ENCODE data around the gene GNG7.
A peak's percentile ranks its signal among the peaks of the same experiment; 100 is the strongest.
"Not testable (repeated sequence)": the region's sequence is repeated elsewhere in the genome, so short reads cannot be mapped to it uniquely, and the experiment has no call there.

Gene GNG7

GRCh38 chr19:2558543-2558942 is 144.0 kb downstream of the GNG7 start:
- Histone ChIP-seq H3K27me3 (ENCODE audit: low read depth, low read length) (no peaks in the 10 kb centered on the region), H4K20me1 (ENCODE audit: insufficient read depth, low read length) (no peaks in the 10 kb centered on the region), H3K4me2 (ENCODE audit: low read length) (no peak overlapping the region), H3K4me1 (ENCODE audit: low read length) (peaks cover 59% of the 10 kb centered on the region), H2AFZ (ENCODE audit: low read depth, low read length) (no peak overlapping the region), H3K79me2 (ENCODE audit: low read length) (no peaks in the 10 kb centered on the region), H3K27ac (ENCODE audit: low read length) (no peak overlapping the region), H3K9me3 (ENCODE audit: insufficient read depth, low read length) (no peaks in the 10 kb centered on the region), H3K36me3 (replicated peaks; ENCODE audit: low read depth, low read length) (no peaks in the 10 kb centered on the region), H3K9ac (ENCODE audit: low read length) (no peak overlapping the region), H3K4me3 (ENCODE audit: low read length) (no peak overlapping the region)
- no peak for TF ChIP-seq EZH2phosphoT487 (IDR thresholded peaks at IDR 0.05; ENCODE audit: low read depth)
- TF ChIP-seq CTCF (IDR thresholded peaks at IDR 0.05; ENCODE audit: low read depth, low read length), result no peak

GRCh38 chr19:2558131-2558530 is 144.4 kb downstream of the GNG7 start:
- H3K27me3 ChIP-seq (ENCODE audit: low read depth, low read length); H3K27ac ChIP-seq (ENCODE audit: low read length): not testable (repeated sequence)
- H3K4me1 ChIP-seq (ENCODE audit: low read length), result peaks cover 58% of the 10 kb centered on the region

GRCh38 chr19:2557093-2557440 is 145.4 kb downstream of the GNG7 start:
- no peaks in the 10 kb centered on the region for H3K27me3 ChIP-seq (ENCODE audit: low read depth, low read length)
- no peaks in the 10 kb centered on the region for H4K20me1 ChIP-seq (ENCODE audit: insufficient read depth, low read length)
- H3K4me1 ChIP-seq (ENCODE audit: low read length), result peaks cover 55% of the 10 kb centered on the region
- no peak overlapping the region for H3K4me3 ChIP-seq (ENCODE audit: low read length)
- H3K27ac ChIP-seq (ENCODE audit: low read length), result no peak overlapping the region
- H3K4me2 ChIP-seq (ENCODE audit: low read length), result peak overlapping the region; percentile 17
- no peaks in the 10 kb centered on the region for H3K79me2 ChIP-seq (ENCODE audit: low read length)
- H3K9me3 ChIP-seq (ENCODE audit: insufficient read depth, low read length), result no peaks in the 10 kb centered on the region
- no peak overlapping the region for H2AFZ ChIP-seq (ENCODE audit: low read depth, low read length)
- no peaks in the 10 kb centered on the region for H3K36me3 ChIP-seq (replicated peaks; ENCODE audit: low read depth, low read length)
- TF ChIP-seq EZH2phosphoT487 (IDR thresholded peaks at IDR 0.05; ENCODE audit: low read depth) (no peak), CTCF (IDR thresholded peaks at IDR 0.05; ENCODE audit: low read depth, low read length) (no peak)
- no peak overlapping the region for H3K9ac ChIP-seq (ENCODE audit: low read length)

More at GRCh38 chr19:2558131-2558530, 144.4 kb downstream of the GNG7 start:
- not testable (repeated sequence) for H3K79me2 ChIP-seq (ENCODE audit: low read length); H3K36me3 ChIP-seq (replicated peaks; ENCODE audit: low read depth, low read length); H3K9ac ChIP-seq (ENCODE audit: low read length); H4K20me1 ChIP-seq (ENCODE audit: insufficient read depth, low read length); H3K4me3 ChIP-seq (ENCODE audit: low read length); H3K4me2 ChIP-seq (ENCODE audit: low read length); H3K9me3 ChIP-seq (ENCODE audit: insufficient read depth, low read length); H2AFZ ChIP-seq (ENCODE audit: low read depth, low read length)

- Histone ChIP-seq H3K4me3 (ENCODE audit: low read length) (no peak overlapping the region), H3K27ac (ENCODE audit: low read length) (no peak overlapping the region), H3K9ac (ENCODE audit: low read length) (no peak overlapping the region), H3K79me2 (ENCODE audit: low read length) (no peaks in the 10 kb centered on the region), H4K20me1 (ENCODE audit: insufficient read depth, low read length) (no peaks in the 10 kb centered on the region), H2AFZ (ENCODE audit: low read depth, low read length) (no peak overlapping the region), H3K4me2 (ENCODE audit: low read length) (no peak overlapping the region), H3K9me3 (ENCODE audit: insufficient read depth, low read length) (no peaks in the 10 kb centered on the region), H3K27me3 (ENCODE audit: low read depth, low read length) (no peaks in the 10 kb centered on the region), H3K4me1 (ENCODE audit: low read length) (peaks cover 54% of the 10 kb centered on the region), H3K36me3 (replicated peaks; ENCODE audit: low read depth, low read length) (no peaks in the 10 kb centered on the region)
- TF ChIP-seq EZH2phosphoT487 (IDR thresholded peaks at IDR 0.05; ENCODE audit: low read depth) (no peak), CTCF (IDR thresholded peaks at IDR 0.05; ENCODE audit: low read depth, low read length) (no peak)
These were observed 146.0 kb downstream of the GNG7 start for GRCh38 chr19:2556221-2557092.
